Effector CD4-positive, alpha-beta T cell (primary cell): ENCODE measurements around the gene CSTF3.
"Not testable (repeated sequence)": the region's sequence is repeated elsewhere in the genome, so short reads cannot be mapped to it uniquely, and the experiment has no call there.

Experiments used
- DNase-seq: peaks from one replicate; pipeline ENCODE4 v3.0.0-alpha.2; 2020

Gene CSTF3

GRCh38 chr11:33160136-33160535, 1.1 kb downstream of the CSTF3 start:
- DNase-seq: no peak

- DNase-seq: not testable (repeated sequence)
Observed at GRCh38 chr11:33159378-33159867, 1.9 kb downstream of the CSTF3 start.

GRCh38 chr11:33158596-33159275, 2.5 kb downstream of the CSTF3 start:
- no peak for DNase-seq

- DNase-seq: no peak
Observed at GRCh38 chr11:33157103-33158027, 3.9 kb downstream of the CSTF3 start.

GRCh38 chr11:33151399-33151798, 9.9 kb downstream of the CSTF3 start:
- DNase-seq: no peak

- DNase-seq: no peak
Observed at GRCh38 chr11:33147559-33147958, 13.7 kb downstream of the CSTF3 start.

- DNase-seq: no peak
Observed at GRCh38 chr11:33135768-33136443, 25.4 kb downstream of the CSTF3 start.

GRCh38 chr11:33135216-33135615, 26.1 kb downstream of the CSTF3 start:
- DNase-seq: no peak

- no peak for DNase-seq
Observed at GRCh38 chr11:33134276-33134675, 27.0 kb downstream of the CSTF3 start.

GRCh38 chr11:33133761-33134160, 27.5 kb downstream of the CSTF3 start:
- no peak for DNase-seq

GRCh38 chr11:33132510-33132909, 28.8 kb downstream of the CSTF3 start:
- DNase-seq: no peak

GRCh38 chr11:33128739-33129138, 32.5 kb downstream of the CSTF3 start:
- DNase-seq: no peak

- DNase-seq: no peak
Observed at GRCh38 chr11:33125611-33126010, 35.7 kb downstream of the CSTF3 start.

- no peak for DNase-seq
Observed at GRCh38 chr11:33125025-33125424, 36.3 kb downstream of the CSTF3 start.

- not testable (repeated sequence) for DNase-seq
Observed at GRCh38 chr11:33122696-33123095, 38.6 kb downstream of the CSTF3 start.

GRCh38 chr11:33116535-33116934, 44.7 kb downstream of the CSTF3 start:
- no peak for DNase-seq

GRCh38 chr11:33110083-33110482, 51.2 kb downstream of the CSTF3 start:
- DNase-seq: no peak

GRCh38 chr11:33109294-33109895, 51.9 kb downstream of the CSTF3 start:
- no peak for DNase-seq

- no peak for DNase-seq
Observed at GRCh38 chr11:33103836-33104235, 57.4 kb downstream of the CSTF3 start.

- no peak for DNase-seq
Observed at GRCh38 chr11:33094157-33094556, 67.1 kb downstream of the CSTF3 start.

- DNase-seq: no peak
Observed at GRCh38 chr11:33089776-33090175, 71.5 kb downstream of the CSTF3 start.

GRCh38 chr11:33086017-33086416, 75.3 kb downstream of the CSTF3 start:
- no peak for DNase-seq

GRCh38 chr11:33083918-33084317, 77.4 kb downstream of the CSTF3 start:
- no peak for DNase-seq
